MM.1S (cell line): ENCODE data around the gene ST3GAL4.

Experiments used
- DNase-seq: peaks from one replicate; pipeline ENCODE4 v3.0.0-alpha.2; 2015
- H2AFZ ChIP-seq: fragments of 300-600 bp; sonication (generic); 2 replicates; pipeline ENCODE4 v1.6.0; 2016; ENCODE audit warnings: antibody characterized with exemption, low read length
- H3F3A ChIP-seq: fragments of 300-600 bp; sonication (generic); 2 replicates; pipeline ENCODE4 v1.6.1; 2016; ENCODE audit warnings: mild to moderate bottlenecking, antibody characterized with exemption, low read length, moderate library complexity, mixed read lengths; ENCODE audit not compliant: insufficient read depth
- H3K27ac ChIP-seq: fragments of 300-600 bp; sonication (generic); 2 replicates; pipeline ENCODE4 v1.5.1; 2016; ENCODE audit warnings: mild to moderate bottlenecking, low read length
- H3K27me3 ChIP-seq: fragments of 300-600 bp; sonication (generic); replicated peaks from 2 replicates; pipeline ENCODE4 v1.6.0; 2016; ENCODE audit warnings: low read length; ENCODE audit not compliant: insufficient read depth
- H3K36me3 ChIP-seq: fragments of 300-600 bp; sonication (generic); replicated peaks from 2 replicates; pipeline ENCODE4 v1.6.1; 2016; ENCODE audit warnings: mild to moderate bottlenecking, low read length, mixed read lengths; ENCODE audit not compliant: insufficient read depth
- H3K4me1 ChIP-seq: fragments of 300-600 bp; sonication (generic); 2 replicates; pipeline ENCODE4 v1.6.1; 2016; ENCODE audit warnings: low read length, mixed read lengths
- H3K4me2 ChIP-seq: fragments of 300-600 bp; sonication (generic); 2 replicates; pipeline ENCODE4 v1.6.0; 2016; ENCODE audit warnings: low read depth, low read length
- H3K4me3 ChIP-seq: fragments of 300-600 bp; sonication (generic); 2 replicates; pipeline ENCODE4 v1.5.1; 2016; ENCODE audit warnings: low read length, mixed read lengths
- H3K79me2 ChIP-seq: fragments of 300-600 bp; sonication (generic); 2 replicates; pipeline ENCODE4 v1.6.1; 2016; ENCODE audit warnings: mixed run types, low read length, mixed read lengths
- H3K9ac ChIP-seq: fragments of 300-600 bp; sonication (generic); 2 replicates; pipeline ENCODE4 v1.6.1; 2016; ENCODE audit warnings: low read length, mixed read lengths
- H3K9me2 ChIP-seq: fragments of 300-600 bp; sonication (generic); replicated peaks from 2 replicates; pipeline ENCODE4 v1.6.1; 2016; ENCODE audit warnings: mild to moderate bottlenecking, low read length, mixed read lengths; ENCODE audit not compliant: insufficient read depth
- H3K9me3 ChIP-seq: fragments of 300-600 bp; sonication (generic); replicated peaks from 2 replicates; pipeline ENCODE4 v1.6.1; 2016; ENCODE audit warnings: mild to moderate bottlenecking, low read length, mixed read lengths; ENCODE audit not compliant: insufficient read depth
- H4K20me1 ChIP-seq: fragments of 300-600 bp; sonication (generic); 2 replicates; pipeline ENCODE4 v1.6.1; 2016; ENCODE audit warnings: mild to moderate bottlenecking, low read length, moderate library complexity, mixed read lengths; ENCODE audit not compliant: insufficient read depth
- CTCF ChIP-seq: fragments of 300-600 bp; sonication (generic); IDR thresholded peaks from 2 replicates; pipeline ENCODE4 v1.5.1; 2016; ENCODE audit warnings: antibody characterized with exemption, low read length, mixed read lengths
- EZH2 ChIP-seq: fragments of 300-600 bp; sonication (generic); optimal IDR thresholded peaks from 2 replicates; pipeline ENCODE3; 2017; ENCODE audit warnings: low read depth, mild to moderate bottlenecking, antibody characterized with exemption, low read length, mixed read lengths
- EZH2phosphoT487 ChIP-seq: fragments of 300-600 bp; sonication (generic); IDR thresholded peaks from 2 replicates; pipeline ENCODE4 v1.6.1; 2018; ENCODE audit warnings: antibody characterized with exemption, low read length

Gene ST3GAL4

GRCh38 chr11:126328001-126328390, 27.5 kb upstream of the ST3GAL4 start:
- Histone ChIP-seq H3K79me2 (peaks cover 93% of the 10 kb centered on the region), H3K36me3 (0 out of 2 replicates have a peak, but pooled peaks cover 2% of the 10 kb centered on the region), H3K9ac (no peak overlapping the region), H3K9me3 (no peaks in the 10 kb centered on the region), H3F3A (no peaks in the 10 kb centered on the region), H3K4me1 (no peaks in the 10 kb centered on the region), H4K20me1 (no peaks in the 10 kb centered on the region), H3K27ac (no peak overlapping the region), H3K4me2 (no peak overlapping the region), H2AFZ (no peak overlapping the region), H3K4me3 (no peak overlapping the region), H3K9me2 (no peaks in the 10 kb centered on the region), H3K27me3 (no peaks in the 10 kb centered on the region)
- TF ChIP-seq CTCF (no peak), EZH2 (no peak), EZH2phosphoT487 (no peak)
- no peak for DNase-seq

- H3K4me1 ChIP-seq, result no peaks in the 10 kb centered on the region
- no peaks in the 10 kb centered on the region for H3K27me3 ChIP-seq
- no peaks in the 10 kb centered on the region for H3F3A ChIP-seq
- no peak overlapping the region for H3K27ac ChIP-seq
- H3K4me3 ChIP-seq, result no peak overlapping the region
- H3K9me2 ChIP-seq, result no peaks in the 10 kb centered on the region
- H3K9me3 ChIP-seq, result no peaks in the 10 kb centered on the region
- TF ChIP-seq CTCF (no peak), EZH2 (no peak), EZH2phosphoT487 (no peak)
- no peak overlapping the region for H3K4me2 ChIP-seq
- no peak overlapping the region for H2AFZ ChIP-seq
- H4K20me1 ChIP-seq, result no peaks in the 10 kb centered on the region
- peaks cover 93% of the 10 kb centered on the region for H3K79me2 ChIP-seq
- H3K9ac ChIP-seq, result no peak overlapping the region
- H3K36me3 ChIP-seq, result 0 out of 2 replicates have a peak, but pooled peaks cover 2% of the 10 kb centered on the region
- no peak for DNase-seq
Measured at GRCh38 chr11:126328444-126328843, 27.0 kb upstream of the ST3GAL4 start.

GRCh38 chr11:126328938-126329643, 26.4 kb upstream of the ST3GAL4 start:
- Histone ChIP-seq H2AFZ (no peak overlapping the region), H3K9me2 (no peaks in the 10 kb centered on the region), H3K9me3 (no peaks in the 10 kb centered on the region), H3K27ac (no peak overlapping the region), H3F3A (no peaks in the 10 kb centered on the region), H3K4me3 (no peak overlapping the region), H3K36me3 (0 out of 2 replicates have a peak, but pooled peaks cover 2% of the 10 kb centered on the region), H3K79me2 (peaks cover 87% of the 10 kb centered on the region), H4K20me1 (no peaks in the 10 kb centered on the region), H3K4me1 (no peaks in the 10 kb centered on the region), H3K9ac (no peak overlapping the region), H3K4me2 (no peak overlapping the region), H3K27me3 (no peaks in the 10 kb centered on the region)
- DNase-seq, result no peak
- TF ChIP-seq EZH2 (no peak), CTCF (no peak), EZH2phosphoT487 (no peak)
